HEK293 (cell line): Measurements from ENCODE around the gene PAQR7.

Source experiments
- GLIS1 ChIP-seq: fragments of 450-650 bp; formaldehyde crosslinking; IDR thresholded peaks from 2 replicates; pipeline ENCODE4 v1.5.1; 2016; ENCODE audit warnings: missing biosample characterization, missing genetic modification characterization
- HOXA7 ChIP-seq: sonication (generic); formaldehyde crosslinking; IDR thresholded peaks from 2 replicates; pipeline ENCODE4 v1.8.1; 2022; ENCODE audit warnings: missing genetic modification reagents, borderline replicate concordance
- KLF1 ChIP-seq: fragments of 450-650 bp; formaldehyde crosslinking; IDR thresholded peaks from 2 replicates; pipeline ENCODE4 v1.5.1; 2016; ENCODE audit warnings: missing biosample characterization, missing genetic modification characterization
- OSR2 ChIP-seq: fragments of 450-650 bp; formaldehyde crosslinking; IDR thresholded peaks from 2 replicates; pipeline ENCODE4 v1.5.1; 2016; ENCODE audit warnings: missing biosample characterization, missing genetic modification characterization
- OVOL3 ChIP-seq: fragments of 450-650 bp; formaldehyde crosslinking; IDR thresholded peaks from 2 replicates; pipeline ENCODE4 v1.5.1; 2016; ENCODE audit warnings: missing biosample characterization, missing genetic modification characterization
- TCF7L2 ChIP-seq: IDR thresholded peaks from 2 replicates; pipeline ENCODE4 v1.6.1; 2011; ENCODE audit warnings: low read depth, mild to moderate bottlenecking, inconsistent platforms, low read length, moderate library complexity, borderline replicate concordance
- WT1 ChIP-seq: fragments of 450-650 bp; formaldehyde crosslinking; IDR thresholded peaks from 2 replicates; pipeline ENCODE4 v1.5.1; 2016; ENCODE audit warnings: missing biosample characterization, missing genetic modification characterization
- ZBTB20 ChIP-seq: fragments of 450-650 bp; formaldehyde crosslinking; IDR thresholded peaks from 2 replicates; pipeline ENCODE4 v1.5.1; 2016; ENCODE audit warnings: missing biosample characterization, missing genetic modification characterization
- ZBTB7A ChIP-seq: fragments of 450-650 bp; formaldehyde crosslinking; IDR thresholded peaks from 2 replicates; pipeline ENCODE4 v1.5.1; 2016; ENCODE audit warnings: low read depth, missing biosample characterization, missing genetic modification characterization
- ZBTB8A ChIP-seq: fragments of 450-650 bp; formaldehyde crosslinking; IDR thresholded peaks from 2 replicates; pipeline ENCODE4 v1.5.1; 2016; ENCODE audit warnings: missing biosample characterization, missing genetic modification characterization
- ZIC2 ChIP-seq: fragments of 450-650 bp; formaldehyde crosslinking; IDR thresholded peaks from 2 replicates; pipeline ENCODE4 v1.5.1; 2016; ENCODE audit warnings: missing biosample characterization, missing genetic modification characterization
- ZNF114 ChIP-seq: fragments of 450-650 bp; formaldehyde crosslinking; IDR thresholded peaks from 2 replicates; pipeline ENCODE4 v1.5.0; 2017; ENCODE audit warnings: missing biosample characterization, missing genetic modification characterization
- ZNF169 ChIP-seq: fragments of 450-650 bp; formaldehyde crosslinking; IDR thresholded peaks from 2 replicates; pipeline ENCODE4 v1.5.1; 2016; ENCODE audit warnings: missing biosample characterization, missing genetic modification characterization
- ZNF266 ChIP-seq: fragments of 450-650 bp; formaldehyde crosslinking; IDR thresholded peaks from 2 replicates; pipeline ENCODE4 v1.5.1; 2016; ENCODE audit warnings: missing biosample characterization, missing genetic modification characterization, low read depth
- ZNF311 ChIP-seq: fragments of 450-650 bp; formaldehyde crosslinking; IDR thresholded peaks from 2 replicates; pipeline ENCODE4 v1.5.1; 2017; ENCODE audit warnings: missing biosample characterization, missing genetic modification characterization, borderline replicate concordance
- ZNF48 ChIP-seq: fragments of 450-650 bp; formaldehyde crosslinking; IDR thresholded peaks from 2 replicates; pipeline ENCODE4 v1.5.1; 2016; ENCODE audit warnings: missing biosample characterization, missing genetic modification characterization
- ZNF621 ChIP-seq: fragments of 450-650 bp; formaldehyde crosslinking; IDR thresholded peaks from 2 replicates; pipeline ENCODE4 v1.5.1; 2017; ENCODE audit warnings: missing biosample characterization, missing genetic modification characterization
- ZNF629 ChIP-seq: fragments of 450-650 bp; formaldehyde crosslinking; IDR thresholded peaks from 2 replicates; pipeline ENCODE4 v1.5.1; 2017; ENCODE audit warnings: missing biosample characterization, missing genetic modification characterization
- ZNF785 ChIP-seq: fragments of 450-650 bp; formaldehyde crosslinking; IDR thresholded peaks from 2 replicates; pipeline ENCODE4 v1.5.1; 2016; ENCODE audit warnings: missing biosample characterization, missing genetic modification characterization
- TF ChIP-seq, protein P1 (sequence below): fragments of 450-650 bp; formaldehyde crosslinking; conservative IDR thresholded peaks from 2 replicates; pipeline ENCODE4 v1.5.1; 2016; ENCODE audit warnings: low read depth, missing biosample characterization, missing genetic modification characterization
- TF ChIP-seq, protein P2 (sequence below): fragments of 450-650 bp; formaldehyde crosslinking; IDR thresholded peaks from 2 replicates; pipeline ENCODE4 v1.5.1; 2016; ENCODE audit warnings: missing biosample characterization, missing genetic modification characterization, low read depth
- TF ChIP-seq, protein P3 (sequence below): fragments of 450-650 bp; formaldehyde crosslinking; IDR thresholded peaks from 2 replicates; pipeline ENCODE4 v1.5.1; 2017; ENCODE audit warnings: missing biosample characterization, missing genetic modification characterization
- TF ChIP-seq, protein P4 (sequence below): fragments of 450-650 bp; formaldehyde crosslinking; IDR thresholded peaks from 2 replicates; pipeline ENCODE4 v1.5.1; 2016; ENCODE audit warnings: missing biosample characterization, missing genetic modification characterization
- TF ChIP-seq, protein P5 (sequence below): fragments of 450-650 bp; formaldehyde crosslinking; IDR thresholded peaks from 2 replicates; pipeline ENCODE4 v1.5.1; 2016; ENCODE audit warnings: missing biosample characterization, missing genetic modification characterization
- TF ChIP-seq, protein P6 (sequence below): fragments of 450-650 bp; formaldehyde crosslinking; IDR thresholded peaks from 2 replicates; pipeline ENCODE4 v1.5.1; 2016; ENCODE audit warnings: missing biosample characterization, missing genetic modification characterization, low read depth

PAQR7 gene

DNA sequence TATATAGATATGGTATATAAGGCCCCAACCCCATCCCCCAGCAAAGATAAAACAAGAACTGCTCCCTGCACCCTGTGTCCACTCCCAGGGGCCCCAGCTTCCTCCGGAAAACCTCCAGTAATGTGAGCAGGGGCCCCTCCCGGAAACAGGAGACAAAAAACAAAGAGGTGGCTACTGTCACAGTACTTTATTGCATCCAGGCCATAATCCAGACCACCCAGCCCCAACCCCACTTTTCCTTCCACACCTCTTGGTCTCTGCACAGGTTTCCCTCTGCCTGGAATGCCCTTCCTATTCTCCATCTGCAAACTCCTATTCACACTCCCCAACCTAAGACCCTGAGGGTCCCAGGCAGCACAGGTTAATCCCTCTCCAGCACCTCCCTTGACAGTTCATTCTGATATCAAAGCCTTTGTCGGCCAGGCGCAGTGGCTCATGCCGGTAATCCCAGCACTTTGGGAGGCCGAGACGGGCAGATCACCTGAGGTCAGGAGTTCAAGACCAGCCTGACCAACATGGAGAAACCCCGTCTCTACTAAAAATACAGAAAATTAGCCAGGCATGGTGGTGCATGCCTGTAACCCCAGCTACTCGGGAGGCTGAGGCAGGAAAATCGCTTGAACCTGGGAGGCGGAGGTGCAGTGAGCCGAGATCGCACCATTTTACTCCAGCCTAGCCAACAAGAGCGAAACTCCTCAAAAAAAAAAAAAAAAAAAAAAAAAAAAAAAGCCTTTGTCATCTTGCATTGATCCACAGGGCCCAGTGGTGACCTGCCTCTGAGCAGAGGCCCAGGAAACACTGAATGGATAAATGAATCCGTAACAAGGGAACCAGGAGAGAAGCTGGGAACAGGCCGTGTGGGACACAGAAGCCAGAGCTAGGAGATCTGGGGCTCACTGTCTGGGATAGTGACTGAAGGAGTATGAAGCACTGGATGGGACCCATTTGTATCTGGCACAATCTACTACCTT, 13.9 kb downstream of the PAQR7 start (continued):
- TF ChIP-seq, protein P1, sequence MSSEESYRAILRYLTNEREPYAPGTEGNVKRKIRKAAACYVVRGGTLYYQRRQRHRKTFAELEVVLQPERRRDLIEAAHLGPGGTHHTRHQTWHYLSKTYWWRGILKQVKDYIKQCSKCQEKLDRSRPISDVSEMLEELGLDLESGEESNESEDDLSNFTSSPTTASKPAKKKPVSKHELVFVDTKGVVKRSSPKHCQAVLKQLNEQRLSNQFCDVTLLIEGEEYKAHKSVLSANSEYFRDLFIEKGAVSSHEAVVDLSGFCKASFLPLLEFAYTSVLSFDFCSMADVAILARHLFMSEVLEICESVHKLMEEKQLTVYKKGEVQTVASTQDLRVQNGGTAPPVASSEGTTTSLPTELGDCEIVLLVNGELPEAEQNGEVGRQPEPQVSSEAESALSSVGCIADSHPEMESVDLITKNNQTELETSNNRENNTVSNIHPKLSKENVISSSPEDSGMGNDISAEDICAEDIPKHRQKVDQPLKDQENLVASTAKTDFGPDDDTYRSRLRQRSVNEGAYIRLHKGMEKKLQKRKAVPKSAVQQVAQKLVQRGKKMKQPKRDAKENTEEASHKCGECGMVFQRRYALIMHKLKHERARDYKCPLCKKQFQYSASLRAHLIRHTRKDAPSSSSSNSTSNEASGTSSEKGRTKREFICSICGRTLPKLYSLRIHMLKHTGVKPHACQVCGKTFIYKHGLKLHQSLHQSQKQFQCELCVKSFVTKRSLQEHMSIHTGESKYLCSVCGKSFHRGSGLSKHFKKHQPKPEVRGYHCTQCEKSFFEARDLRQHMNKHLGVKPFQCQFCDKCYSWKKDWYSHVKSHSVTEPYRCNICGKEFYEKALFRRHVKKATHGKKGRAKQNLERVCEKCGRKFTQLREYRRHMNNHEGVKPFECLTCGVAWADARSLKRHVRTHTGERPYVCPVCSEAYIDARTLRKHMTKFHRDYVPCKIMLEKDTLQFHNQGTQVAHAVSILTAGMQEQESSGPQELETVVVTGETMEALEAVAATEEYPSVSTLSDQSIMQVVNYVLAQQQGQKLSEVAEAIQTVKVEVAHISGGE (tag by site-specific recombination), result 0 out of 2 replicates have a peak, but pooled peaks have one; percentile 16
- TF ChIP-seq ZBTB8A (tag by site-specific recombination), result no peak
- peak; percentile 88 for TF ChIP-seq OSR2 (tag by site-specific recombination)
- TF ChIP-seq, protein P2, sequence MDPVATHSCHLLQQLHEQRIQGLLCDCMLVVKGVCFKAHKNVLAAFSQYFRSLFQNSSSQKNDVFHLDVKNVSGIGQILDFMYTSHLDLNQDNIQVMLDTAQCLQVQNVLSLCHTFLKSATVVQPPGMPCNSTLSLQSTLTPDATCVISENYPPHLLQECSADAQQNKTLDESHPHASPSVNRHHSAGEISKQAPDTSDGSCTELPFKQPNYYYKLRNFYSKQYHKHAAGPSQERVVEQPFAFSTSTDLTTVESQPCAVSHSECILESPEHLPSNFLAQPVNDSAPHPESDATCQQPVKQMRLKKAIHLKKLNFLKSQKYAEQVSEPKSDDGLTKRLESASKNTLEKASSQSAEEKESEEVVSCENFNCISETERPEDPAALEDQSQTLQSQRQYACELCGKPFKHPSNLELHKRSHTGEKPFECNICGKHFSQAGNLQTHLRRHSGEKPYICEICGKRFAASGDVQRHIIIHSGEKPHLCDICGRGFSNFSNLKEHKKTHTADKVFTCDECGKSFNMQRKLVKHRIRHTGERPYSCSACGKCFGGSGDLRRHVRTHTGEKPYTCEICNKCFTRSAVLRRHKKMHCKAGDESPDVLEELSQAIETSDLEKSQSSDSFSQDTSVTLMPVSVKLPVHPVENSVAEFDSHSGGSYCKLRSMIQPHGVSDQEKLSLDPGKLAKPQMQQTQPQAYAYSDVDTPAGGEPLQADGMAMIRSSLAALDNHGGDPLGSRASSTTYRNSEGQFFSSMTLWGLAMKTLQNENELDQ (tag by site-specific recombination), result no peak
- no peak for TF ChIP-seq ZNF629 (tag by site-specific recombination)
- TF ChIP-seq, protein P3, sequence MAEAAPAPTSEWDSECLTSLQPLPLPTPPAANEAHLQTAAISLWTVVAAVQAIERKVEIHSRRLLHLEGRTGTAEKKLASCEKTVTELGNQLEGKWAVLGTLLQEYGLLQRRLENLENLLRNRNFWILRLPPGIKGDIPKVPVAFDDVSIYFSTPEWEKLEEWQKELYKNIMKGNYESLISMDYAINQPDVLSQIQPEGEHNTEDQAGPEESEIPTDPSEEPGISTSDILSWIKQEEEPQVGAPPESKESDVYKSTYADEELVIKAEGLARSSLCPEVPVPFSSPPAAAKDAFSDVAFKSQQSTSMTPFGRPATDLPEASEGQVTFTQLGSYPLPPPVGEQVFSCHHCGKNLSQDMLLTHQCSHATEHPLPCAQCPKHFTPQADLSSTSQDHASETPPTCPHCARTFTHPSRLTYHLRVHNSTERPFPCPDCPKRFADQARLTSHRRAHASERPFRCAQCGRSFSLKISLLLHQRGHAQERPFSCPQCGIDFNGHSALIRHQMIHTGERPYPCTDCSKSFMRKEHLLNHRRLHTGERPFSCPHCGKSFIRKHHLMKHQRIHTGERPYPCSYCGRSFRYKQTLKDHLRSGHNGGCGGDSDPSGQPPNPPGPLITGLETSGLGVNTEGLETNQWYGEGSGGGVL (tag by site-specific recombination), result no peak
- no peak for TF ChIP-seq ZIC2 (tag by site-specific recombination)
- no peak for TF ChIP-seq ZBTB7A
- no peak for TF ChIP-seq ZNF311 (tag by site-specific recombination)
- TF ChIP-seq, protein P4, sequence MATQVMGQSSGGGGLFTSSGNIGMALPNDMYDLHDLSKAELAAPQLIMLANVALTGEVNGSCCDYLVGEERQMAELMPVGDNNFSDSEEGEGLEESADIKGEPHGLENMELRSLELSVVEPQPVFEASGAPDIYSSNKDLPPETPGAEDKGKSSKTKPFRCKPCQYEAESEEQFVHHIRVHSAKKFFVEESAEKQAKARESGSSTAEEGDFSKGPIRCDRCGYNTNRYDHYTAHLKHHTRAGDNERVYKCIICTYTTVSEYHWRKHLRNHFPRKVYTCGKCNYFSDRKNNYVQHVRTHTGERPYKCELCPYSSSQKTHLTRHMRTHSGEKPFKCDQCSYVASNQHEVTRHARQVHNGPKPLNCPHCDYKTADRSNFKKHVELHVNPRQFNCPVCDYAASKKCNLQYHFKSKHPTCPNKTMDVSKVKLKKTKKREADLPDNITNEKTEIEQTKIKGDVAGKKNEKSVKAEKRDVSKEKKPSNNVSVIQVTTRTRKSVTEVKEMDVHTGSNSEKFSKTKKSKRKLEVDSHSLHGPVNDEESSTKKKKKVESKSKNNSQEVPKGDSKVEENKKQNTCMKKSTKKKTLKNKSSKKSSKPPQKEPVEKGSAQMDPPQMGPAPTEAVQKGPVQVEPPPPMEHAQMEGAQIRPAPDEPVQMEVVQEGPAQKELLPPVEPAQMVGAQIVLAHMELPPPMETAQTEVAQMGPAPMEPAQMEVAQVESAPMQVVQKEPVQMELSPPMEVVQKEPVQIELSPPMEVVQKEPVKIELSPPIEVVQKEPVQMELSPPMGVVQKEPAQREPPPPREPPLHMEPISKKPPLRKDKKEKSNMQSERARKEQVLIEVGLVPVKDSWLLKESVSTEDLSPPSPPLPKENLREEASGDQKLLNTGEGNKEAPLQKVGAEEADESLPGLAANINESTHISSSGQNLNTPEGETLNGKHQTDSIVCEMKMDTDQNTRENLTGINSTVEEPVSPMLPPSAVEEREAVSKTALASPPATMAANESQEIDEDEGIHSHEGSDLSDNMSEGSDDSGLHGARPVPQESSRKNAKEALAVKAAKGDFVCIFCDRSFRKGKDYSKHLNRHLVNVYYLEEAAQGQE (tag by site-specific recombination), result no peak
- TF ChIP-seq, protein P5, sequence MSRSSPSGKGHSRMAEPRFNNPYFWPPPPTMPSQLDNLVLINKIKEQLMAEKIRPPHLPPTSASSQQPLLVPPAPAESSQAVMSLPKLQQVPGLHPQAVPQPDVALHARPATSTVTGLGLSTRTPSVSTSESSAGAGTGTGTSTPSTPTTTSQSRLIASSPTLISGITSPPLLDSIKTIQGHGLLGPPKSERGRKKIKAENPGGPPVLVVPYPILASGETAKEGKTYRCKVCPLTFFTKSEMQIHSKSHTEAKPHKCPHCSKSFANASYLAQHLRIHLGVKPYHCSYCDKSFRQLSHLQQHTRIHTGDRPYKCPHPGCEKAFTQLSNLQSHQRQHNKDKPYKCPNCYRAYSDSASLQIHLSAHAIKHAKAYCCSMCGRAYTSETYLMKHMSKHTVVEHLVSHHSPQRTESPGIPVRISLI (tag by site-specific recombination), result peak; percentile 89
- TF ChIP-seq TCF7L2, result 0 out of 2 replicates have a peak, but pooled peaks have one; percentile 4
- TF ChIP-seq OVOL3 (tag by site-specific recombination), result no peak
- peak; percentile 79 for TF ChIP-seq WT1 (tag by site-specific recombination)
- TF ChIP-seq ZNF114, result no peak
- TF ChIP-seq, protein P6, sequence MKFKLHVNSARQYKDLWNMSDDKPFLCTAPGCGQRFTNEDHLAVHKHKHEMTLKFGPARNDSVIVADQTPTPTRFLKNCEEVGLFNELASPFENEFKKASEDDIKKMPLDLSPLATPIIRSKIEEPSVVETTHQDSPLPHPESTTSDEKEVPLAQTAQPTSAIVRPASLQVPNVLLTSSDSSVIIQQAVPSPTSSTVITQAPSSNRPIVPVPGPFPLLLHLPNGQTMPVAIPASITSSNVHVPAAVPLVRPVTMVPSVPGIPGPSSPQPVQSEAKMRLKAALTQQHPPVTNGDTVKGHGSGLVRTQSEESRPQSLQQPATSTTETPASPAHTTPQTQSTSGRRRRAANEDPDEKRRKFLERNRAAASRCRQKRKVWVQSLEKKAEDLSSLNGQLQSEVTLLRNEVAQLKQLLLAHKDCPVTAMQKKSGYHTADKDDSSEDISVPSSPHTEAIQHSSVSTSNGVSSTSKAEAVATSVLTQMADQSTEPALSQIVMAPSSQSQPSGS, result no peak
- no peak for TF ChIP-seq KLF1 (tag by site-specific recombination)
- TF ChIP-seq ZNF169 (tag by site-specific recombination), result no peak
- no peak for TF ChIP-seq ZNF621 (tag by site-specific recombination)
- no peak for TF ChIP-seq ZNF48 (tag by site-specific recombination)
- TF ChIP-seq ZNF785 (tag by site-specific recombination), result no peak
- no peak for TF ChIP-seq ZNF266 (tag by site-specific recombination)
- TF ChIP-seq HOXA7 (CRISPR knock-in tag), result no peak
- TF ChIP-seq GLIS1 (tag by site-specific recombination), result peak; percentile 12; the same call in 1 of the 2 replicates
- TF ChIP-seq ZBTB20 (tag by site-specific recombination), result peak; percentile 50; the same call in 1 of the 2 replicates
